ENCODE measurements around the gene BCR.
A peak's percentile ranks its signal among the peaks of the same experiment; 100 is the strongest.

Gene BCR

DNA sequence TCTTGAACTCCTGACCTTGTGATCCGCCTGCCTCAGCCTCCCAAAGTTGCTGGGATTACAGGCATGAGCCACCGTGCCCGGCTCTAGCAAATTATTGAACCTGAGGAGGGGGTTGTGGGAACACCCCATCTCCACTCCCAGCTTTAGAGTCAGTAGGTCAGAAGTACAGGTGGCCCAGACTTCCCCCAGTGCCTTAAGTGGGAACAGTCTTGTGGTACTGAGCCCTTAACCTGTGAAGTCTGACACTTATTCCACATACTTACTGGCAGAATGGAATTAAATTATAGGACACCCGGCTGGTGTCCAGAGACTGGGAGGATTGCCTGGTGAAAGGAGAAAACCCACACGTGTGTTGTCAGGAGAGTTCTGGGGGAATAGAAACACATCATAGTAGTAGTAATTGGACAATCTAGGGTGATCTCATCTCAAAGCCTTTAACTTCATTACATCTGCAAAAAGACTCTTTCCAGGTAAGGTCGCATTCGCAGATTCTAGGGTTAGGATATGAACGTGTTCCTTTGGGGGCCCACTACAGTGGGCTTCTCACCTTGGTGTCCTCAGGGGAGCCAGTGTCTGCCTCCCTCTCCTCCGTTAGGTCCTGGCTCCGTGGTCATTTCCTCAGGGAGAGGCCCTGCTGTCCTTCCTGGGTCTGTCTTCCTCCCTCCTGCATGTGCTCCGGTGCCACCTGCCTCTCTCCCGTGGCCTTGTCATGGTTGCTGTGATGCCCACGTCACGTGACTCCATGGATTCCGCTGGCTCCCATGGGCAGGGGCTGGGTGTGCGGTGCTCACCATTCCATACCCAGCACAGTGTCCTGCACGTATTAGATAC, 63.8 kb downstream of the BCR start:
- no peak for DNase-seq
- no peak for TF ChIP-seq GATA1 (IDR thresholded peaks at IDR 0.05; ENCODE audit: low read depth, low read length)
- no peak for TF ChIP-seq POLR2A (IDR thresholded peaks at IDR 0.05; ENCODE audit: low read length)

DNA sequence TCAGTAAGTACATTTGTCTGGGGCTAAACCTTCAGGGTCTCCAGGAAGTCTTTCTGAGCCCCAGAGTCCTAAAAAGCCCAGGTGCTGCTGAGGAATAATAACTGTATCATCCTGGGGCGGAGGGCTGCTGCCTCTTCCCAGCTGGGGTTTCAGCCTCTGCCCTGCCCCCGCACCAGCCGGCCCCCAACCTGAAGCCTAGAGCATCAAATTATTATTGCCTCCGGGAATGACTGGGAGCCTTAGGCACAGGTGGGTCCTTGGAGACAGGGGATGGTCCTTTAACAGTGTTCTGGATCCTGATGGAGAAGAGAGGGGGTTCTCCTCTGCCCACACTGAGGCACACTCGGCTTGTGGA, 64.4 kb downstream of the BCR start:
- DNase-seq, result no peak
- TF ChIP-seq POLR2A (IDR thresholded peaks at IDR 0.05; ENCODE audit: low read length) (no peak), GATA1 (IDR thresholded peaks at IDR 0.05; ENCODE audit: low read depth, low read length) (no peak)

DNA sequence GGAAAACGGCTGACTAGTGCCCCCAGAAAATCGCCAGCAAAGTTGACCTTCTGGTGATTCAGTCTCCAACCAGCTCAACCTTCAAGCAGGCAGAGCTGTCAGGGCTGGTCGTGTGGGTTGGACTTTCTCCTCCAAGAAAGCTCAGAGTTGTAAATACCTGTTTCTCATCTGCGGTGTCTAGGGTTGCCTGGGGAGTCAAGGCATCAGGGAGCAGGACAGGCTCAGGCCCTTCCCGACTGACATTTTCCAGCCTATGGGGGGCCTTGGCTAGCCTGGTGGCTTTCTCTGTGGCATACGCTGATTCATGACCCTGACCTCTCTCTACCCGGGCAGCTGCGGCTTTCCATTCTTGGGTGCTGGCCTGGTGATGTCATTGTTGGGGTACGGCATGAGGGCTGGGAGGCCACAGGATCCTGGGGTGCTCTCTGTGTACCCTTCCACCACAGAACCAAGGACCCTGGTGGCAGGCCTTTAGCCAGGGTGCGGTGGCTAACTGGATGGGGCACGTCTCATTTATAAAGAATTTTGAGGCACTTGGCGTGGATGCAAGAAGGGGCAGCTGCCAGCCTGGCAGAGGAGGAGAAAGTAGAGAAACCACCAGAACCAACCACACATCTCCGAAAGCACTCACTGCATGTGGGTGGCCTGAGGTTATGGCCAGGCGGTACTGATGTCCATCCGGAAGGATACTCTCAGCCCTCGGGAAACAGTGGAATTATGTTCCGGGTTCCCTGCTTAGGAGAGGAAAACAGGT, 64.9 kb downstream of the BCR start:
- TF ChIP-seq POLR2A (IDR thresholded peaks at IDR 0.05; ENCODE audit: low read length) (no peak), GATA1 (IDR thresholded peaks at IDR 0.05; ENCODE audit: low read depth, low read length) (no peak)
- no peak for DNase-seq

DNA sequence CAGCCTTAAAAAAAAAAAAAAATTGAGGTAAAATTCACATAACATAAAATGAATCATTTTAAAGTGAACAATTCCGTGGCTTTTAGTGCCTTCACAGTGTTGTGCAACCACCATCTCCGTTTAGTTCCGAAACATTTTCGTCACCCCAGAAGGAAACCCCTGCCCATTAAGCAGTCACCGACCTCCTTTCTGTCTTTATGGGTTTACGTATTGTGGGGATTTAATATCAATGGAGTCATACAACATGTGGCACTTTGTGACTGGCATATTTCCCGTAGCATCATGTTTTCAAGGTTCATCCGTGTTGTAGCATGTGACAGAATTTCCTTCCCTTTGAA, 65.5 kb downstream of the BCR start:
- DNase-seq, result no peak
- no peak for TF ChIP-seq POLR2A (IDR thresholded peaks at IDR 0.05; ENCODE audit: low read length)
- no peak for TF ChIP-seq GATA1 (IDR thresholded peaks at IDR 0.05; ENCODE audit: low read depth, low read length)

DNA sequence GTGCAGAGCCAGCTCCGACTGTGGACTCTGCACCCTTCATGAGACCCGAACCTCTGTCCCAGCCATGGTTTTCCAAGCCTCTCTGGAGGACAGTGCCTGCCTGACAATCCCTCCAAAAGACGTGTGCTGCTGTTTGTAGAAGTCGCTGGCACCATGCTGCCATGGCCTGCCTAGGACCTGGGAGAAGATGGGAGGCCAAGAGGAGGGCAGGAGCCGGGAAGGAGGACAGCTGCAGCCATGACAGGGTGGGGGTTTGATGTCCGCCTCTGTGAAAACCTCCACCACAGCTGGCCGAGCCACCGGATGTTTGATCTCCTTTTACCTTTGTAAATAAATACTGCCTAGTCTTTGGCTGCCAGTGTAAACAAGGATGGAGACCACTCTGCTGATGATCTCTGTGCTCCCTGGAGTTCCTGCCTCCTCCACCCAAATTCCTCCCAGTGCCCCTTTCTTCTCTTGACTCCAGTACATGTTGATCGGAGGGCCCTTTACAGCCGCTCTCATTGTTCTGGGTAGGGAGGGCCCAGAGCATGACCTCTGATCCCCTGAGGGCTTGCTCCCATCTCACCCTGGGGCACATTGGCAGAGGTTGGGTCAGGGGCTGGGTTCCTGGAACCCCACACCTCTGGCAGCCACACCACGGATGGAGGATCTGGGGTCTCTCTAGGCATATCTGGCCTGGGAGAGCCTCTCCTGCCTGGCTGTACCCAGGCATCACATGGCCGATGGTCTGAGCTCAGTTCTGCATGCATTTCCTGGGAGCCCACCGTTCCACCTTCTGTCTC, 66.9 kb downstream of the BCR start:
- no peak for DNase-seq
- TF ChIP-seq POLR2A (IDR thresholded peaks at IDR 0.05; ENCODE audit: low read length) (no peak), GATA1 (IDR thresholded peaks at IDR 0.05; ENCODE audit: low read depth, low read length) (no peak)

DNA sequence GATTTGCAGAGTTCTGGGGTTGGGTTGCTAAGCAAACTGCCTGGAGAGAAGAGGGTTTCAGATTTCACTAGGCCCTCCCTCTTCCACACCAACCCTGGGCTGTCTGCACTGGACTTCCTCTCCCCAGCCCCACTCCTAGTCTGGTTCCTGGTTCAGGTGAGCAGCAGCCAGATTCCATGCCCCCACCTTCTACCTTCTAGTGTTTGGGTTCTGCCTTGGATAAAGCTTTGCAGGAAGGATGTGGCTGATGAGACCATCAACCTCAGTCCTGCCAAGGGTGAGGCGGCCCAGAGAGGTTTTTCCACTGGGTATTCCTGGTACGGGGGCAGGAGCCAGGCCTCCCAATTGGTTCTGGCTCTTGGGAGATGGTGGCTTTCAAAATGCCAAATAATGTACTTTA, 68.3 kb downstream of the BCR start:
- DNase-seq, result no peak
- no peak for TF ChIP-seq GATA1 (IDR thresholded peaks at IDR 0.05; ENCODE audit: low read depth, low read length)
- no peak for TF ChIP-seq POLR2A (IDR thresholded peaks at IDR 0.05; ENCODE audit: low read length)

DNA sequence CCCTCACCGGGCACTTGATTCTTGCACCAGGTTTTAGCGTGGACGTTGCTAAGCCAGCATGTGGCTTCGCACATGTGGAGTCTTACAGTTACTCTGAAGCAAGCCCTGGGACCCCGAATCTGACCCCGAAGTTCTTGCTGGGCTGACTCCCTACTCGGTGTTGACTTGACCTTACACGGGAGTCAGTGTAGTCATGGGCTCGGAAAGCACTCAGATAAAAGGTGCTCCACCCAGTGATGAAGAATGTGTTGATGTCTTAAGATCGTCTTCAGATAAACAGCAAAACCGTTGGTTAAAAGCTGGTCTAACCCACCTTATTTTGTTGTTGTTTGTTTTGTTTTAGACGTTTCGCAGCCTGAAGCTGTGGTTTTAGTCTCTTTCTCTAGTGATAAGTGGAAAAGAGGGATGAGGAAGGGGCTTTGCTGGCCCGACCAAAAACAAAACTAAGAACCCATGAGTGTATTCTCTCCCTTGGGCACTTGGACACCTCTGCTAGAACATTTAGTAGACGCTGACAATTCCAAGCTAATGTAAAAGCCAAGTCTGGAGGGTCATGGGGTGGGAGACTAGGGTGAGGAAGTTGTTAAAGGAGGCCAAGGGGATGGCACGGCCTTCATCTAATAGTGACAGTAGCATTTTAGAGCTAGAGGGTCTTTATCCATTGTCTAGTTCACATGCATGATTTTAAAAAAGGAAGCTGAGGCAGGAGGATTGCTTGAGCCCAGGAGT, 69.9 kb downstream of the BCR start:
- TF ChIP-seq GATA1 (IDR thresholded peaks at IDR 0.05; ENCODE audit: low read depth, low read length), result no peak
- no peak for TF ChIP-seq POLR2A (IDR thresholded peaks at IDR 0.05; ENCODE audit: low read length)
- peak in 1 of 2 experiments; percentile 11 for DNase-seq

DNA sequence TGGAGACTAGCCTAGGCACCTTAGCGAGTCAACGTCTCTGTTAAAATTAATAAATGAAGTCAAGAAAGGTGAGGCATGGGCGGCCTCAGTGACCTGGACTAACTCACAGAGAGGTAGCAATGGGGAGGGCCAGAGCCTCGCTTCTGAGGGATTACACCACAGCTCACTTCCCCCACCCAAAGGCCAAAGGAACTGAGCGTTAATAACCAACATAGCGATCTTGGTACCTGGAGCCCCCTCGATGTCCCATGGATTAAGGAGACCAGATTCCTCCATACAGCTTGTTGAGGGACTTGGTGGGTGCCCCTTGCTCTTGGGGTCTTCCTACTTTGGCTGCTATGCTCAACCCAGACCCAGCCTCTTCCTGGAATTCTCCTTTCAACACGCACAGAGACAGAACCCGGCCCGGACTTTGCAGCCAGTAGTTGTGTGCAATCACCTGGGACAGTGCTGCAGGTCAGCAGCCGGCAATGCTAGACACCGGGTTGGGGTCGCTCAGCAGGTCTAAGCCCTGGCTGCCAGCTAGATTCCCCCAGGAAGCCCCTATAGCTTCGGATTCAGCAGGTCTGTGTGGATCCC, 70.6 kb downstream of the BCR start:
- no peak for DNase-seq
- TF ChIP-seq POLR2A (IDR thresholded peaks at IDR 0.05; ENCODE audit: low read length), result no peak
- no peak for TF ChIP-seq GATA1 (IDR thresholded peaks at IDR 0.05; ENCODE audit: low read depth, low read length)

DNA sequence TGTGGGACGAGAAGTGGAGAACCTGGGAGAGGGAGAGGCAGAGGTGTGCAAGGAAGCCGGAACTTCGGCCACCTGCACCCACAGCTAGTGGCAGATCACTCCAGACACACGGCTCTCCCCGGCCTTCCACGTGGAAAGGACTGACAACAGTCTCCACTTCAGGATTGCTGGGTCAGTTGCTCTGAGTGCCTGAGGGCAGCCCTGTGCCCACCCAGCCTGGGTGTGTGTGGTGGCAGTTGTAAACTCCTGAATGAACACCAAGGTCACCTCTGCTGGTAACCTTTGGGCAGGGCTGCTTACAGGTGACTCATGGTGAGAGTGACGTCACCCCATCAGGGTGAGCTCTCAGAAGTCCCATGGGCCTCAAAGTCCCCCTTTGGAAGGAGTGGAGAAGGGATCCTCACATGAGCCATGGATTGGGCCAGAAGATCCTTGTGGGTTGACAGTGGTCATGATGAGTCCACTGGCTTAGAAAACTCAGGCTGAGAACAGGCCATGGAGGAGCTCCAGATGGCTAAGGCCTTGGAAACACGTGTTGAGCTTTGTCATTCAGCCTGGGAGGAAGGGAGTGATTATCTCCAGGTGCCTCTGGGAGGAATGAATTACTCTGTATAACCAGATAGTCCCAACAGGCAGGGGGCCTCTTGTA, 71.3 kb downstream of the BCR start:
- peak in 1 of 2 experiments; percentile 15 for DNase-seq
- TF ChIP-seq GATA1 (IDR thresholded peaks at IDR 0.05; ENCODE audit: low read depth, low read length) (no peak), POLR2A (IDR thresholded peaks at IDR 0.05; ENCODE audit: low read length) (no peak)

DNA sequence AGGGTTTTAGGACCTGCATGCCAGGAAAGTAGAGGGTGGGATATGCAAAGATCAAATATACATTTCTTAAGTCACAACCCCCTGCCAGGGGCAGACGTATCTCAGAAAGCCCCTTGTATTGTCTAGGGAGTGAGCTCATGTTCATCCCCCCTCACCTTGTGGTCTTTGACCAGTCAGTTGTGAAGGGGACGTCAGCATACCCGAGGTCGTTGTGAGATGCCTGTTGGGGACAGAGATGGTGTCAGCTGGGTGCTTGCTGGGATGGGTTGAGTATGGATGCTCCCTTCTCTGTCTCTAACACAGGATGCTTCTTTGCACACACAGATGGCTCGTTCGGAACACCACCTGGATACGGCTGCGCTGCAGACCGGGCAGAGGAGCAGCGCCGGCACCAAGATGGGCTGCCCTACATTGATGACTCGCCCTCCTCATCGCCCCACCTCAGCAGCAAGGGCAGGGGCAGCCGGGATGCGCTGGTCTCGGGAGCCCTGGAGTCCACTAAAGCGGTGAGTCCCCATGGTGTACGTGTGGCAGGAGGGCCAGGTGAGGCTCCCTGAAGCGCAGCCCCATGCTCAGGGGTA, 73.3 kb downstream of the BCR start:
- TF ChIP-seq POLR2A (IDR thresholded peaks at IDR 0.05; ENCODE audit: low read length) (no peak), GATA1 (IDR thresholded peaks at IDR 0.05; ENCODE audit: low read depth, low read length) (no peak)
- DNase-seq, result no peak

DNA sequence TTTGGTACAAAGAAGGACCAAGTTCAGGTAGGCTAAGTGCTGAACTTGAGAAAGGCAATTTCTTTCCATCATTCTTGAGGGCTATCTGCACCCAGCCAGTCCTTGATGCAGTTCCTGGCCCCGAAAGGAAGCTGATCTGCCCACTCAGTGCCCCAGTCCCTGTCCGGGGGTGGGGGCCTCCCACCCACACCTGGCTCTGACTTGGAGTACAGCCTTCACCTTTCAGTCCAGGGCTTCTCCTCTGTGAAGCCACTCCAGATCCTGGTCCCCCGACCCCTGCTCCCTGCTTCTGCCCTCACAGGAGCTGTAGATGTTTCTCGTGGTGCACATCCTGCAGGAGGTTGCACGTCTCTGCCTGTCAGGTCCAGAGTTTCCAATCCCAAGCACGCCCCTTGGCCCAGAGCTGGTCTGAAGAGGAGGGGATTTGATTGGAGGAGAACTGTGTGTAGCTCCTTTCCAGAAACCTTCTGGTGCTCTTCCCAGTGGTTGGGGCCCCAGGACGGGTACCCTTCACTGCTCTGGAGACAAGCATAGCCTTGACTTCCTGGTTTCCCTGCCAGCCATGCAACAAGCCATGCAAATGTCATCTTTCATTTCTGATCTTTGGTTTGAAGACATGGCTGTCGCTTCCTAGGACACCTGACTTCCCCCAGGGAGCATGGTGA, 75.3 kb downstream of the BCR start:
- no peak for TF ChIP-seq GATA1 (IDR thresholded peaks at IDR 0.05; ENCODE audit: low read depth, low read length)
- TF ChIP-seq POLR2A (IDR thresholded peaks at IDR 0.05; ENCODE audit: low read length), result no peak
- DNase-seq, result no peak
